OCI-LY1 (cell line): ENCODE results near the gene BCAP31.

Source experiments
- CTCF ChIP-seq: fragments of 200-600 bp; sonication (generic), shearing (Covaris generic); IDR thresholded peaks from 2 replicates; pipeline ENCODE4 v1.5.1; 2017; ENCODE audit warnings: mild to moderate bottlenecking, antibody characterized with exemption, low read length, moderate library complexity, mixed read lengths
- EZH2 ChIP-seq: fragments of 200-600 bp; sonication (generic), shearing (Covaris generic); IDR thresholded peaks from 2 replicates; pipeline ENCODE4 v1.8.0; 2017; ENCODE audit warnings: borderline replicate concordance, mixed run types, mild to moderate bottlenecking, antibody characterized with exemption, low read length, moderate library complexity, mixed read lengths

- TF ChIP-seq CTCF (no peak), EZH2 (no peak)
Observed at GRCh38 chrX:153732401-153732800, 8.2 kb upstream of the BCAP31 start.
